BJ (cell line): ENCODE results near the gene E2F7. TPM values are rescaled to one million over a fixed set of nuclear protein-coding genes. Genes with fewer than 3 reads are reported as not detected.

Experiments
- CTCF ChIA-PET: fragments of 350-600 bp; formaldehyde crosslinking; extraction: SDS; loops from one replicate; lab custom pipeline; 2021; ENCODE audit warnings: antibody characterized with exemption, inconsistent platforms; lab: Yijun Ruan, JAX
- POLR2A ChIA-PET: fragments of 300-600 bp; sonication (Branson Sonifier 250); formaldehyde crosslinking; extraction: SDS; loops from one replicate; lab custom pipeline; 2021; ENCODE audit warnings: antibody characterized with exemption; lab: Charles Lee
- DNase-seq: peaks from one replicate; pipeline ENCODE4 v3.0.0-alpha.2; 2011; ENCODE audit warnings: low read depth
- H3K27me3 ChIP-seq: 2 replicates; pipeline ENCODE4 v1.6.0; 2011; ENCODE audit warnings: low read length; ENCODE audit not compliant: control insufficient read depth, insufficient read depth
- H3K36me3 ChIP-seq: 2 replicates; pipeline ENCODE4 v1.5.1; 2011; ENCODE audit warnings: low read length; ENCODE audit not compliant: control insufficient read depth, insufficient read depth
- H3K4me3 ChIP-seq: 2 replicates; pipeline ENCODE4 v1.5.1; 2011; ENCODE audit warnings: low read depth, mild to moderate bottlenecking, control low read depth, low read length
- polyA plus RNA-seq: library from polyadenylated mRNA; depleted of rRNA; stranded (reverse); fragments of >200 nt; gene quantifications from 2 replicates; pipeline ENCODE4 v1.2.3, GENCODE V29; 2011
- TF ChIP-seq, protein P1 (sequence below): IDR thresholded peaks from 2 replicates; pipeline ENCODE4 v1.5.1; 2011; ENCODE audit warnings: low read depth, mild to moderate bottlenecking, control low read depth, inconsistent platforms, low read length, moderate library complexity; ENCODE audit not compliant: insufficient read depth

E2F7 gene
- polyA plus RNA-seq, 1 experiment: 3.6 TPM

DNA sequence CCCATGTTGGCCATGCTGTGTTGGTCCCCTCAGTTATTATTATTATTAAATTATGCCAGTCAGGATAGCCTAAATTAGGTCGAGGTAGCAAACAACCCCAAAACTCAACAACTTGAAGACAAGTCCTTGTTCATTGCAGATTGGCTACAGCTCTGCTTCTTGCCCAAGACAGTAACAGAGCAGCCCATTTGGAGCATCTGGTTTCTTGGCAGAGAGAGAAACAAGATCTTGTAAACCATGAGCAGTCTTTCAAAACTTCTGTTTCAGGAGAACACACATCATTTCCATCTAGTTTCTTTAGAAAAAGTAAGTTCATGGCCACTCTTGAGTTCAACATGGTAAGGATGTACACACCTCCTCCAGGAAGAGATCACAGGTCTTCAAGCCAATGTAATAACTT, 52.3 kb downstream of the E2F7 start:
- CTCF ChIA-PET: interaction anchor here (0.8 to 2.0 kb wide), 4 partner anchors 8 to 391 kb away, joined by 3 to 9 read pairs (median 4); no protein-coding TSS in a partner anchor
- no peak for DNase-seq
- POLR2A ChIA-PET: no interaction called here

DNA sequence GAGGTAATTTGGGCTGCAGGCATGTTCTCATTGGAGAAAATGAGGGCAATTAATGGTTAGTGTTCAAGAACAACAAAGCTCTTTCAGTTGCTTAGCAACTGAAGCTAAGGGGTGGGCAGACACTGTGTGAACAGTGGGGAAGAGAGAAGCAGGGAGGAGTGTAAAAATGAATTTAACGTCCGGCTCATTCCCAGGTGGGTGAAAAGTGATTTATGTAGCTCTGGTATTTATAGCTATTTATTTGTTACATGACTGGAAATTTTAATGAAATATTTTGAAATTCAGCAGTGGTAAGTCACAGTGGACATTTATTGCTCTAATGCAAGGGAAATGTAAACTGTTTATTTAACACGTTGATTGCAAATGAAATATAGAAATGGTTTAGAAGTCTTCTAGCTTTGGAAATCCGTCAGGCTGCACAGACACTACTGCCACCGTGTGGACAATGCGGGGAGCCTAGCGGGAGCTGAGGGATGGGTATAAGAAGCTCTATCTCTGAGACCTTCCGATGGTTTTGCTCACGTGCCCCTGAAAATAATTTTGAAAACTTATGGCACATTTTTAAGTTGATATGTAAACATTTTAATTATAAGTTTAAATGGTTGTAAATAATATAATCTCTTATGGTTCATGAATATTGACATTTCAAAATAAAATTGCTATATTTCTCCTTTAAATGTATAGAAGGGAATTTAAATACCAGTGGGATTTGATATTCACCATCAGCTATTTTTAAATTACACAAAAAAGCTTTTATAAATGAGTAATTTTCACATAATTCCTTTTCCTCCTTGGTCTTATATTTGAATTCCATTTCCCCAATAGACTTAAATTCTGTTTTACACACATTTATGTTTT, 54.4 kb downstream of the E2F7 start:
- POLR2A ChIA-PET: no interaction called here
- DNase-seq: peak; percentile 22
- Histone ChIP-seq H3K4me3 (no peak overlapping the region), H3K27me3 (no peaks in the 10 kb centered on the region), H3K36me3 (no peaks in the 10 kb centered on the region)
- TF ChIP-seq, protein P1, sequence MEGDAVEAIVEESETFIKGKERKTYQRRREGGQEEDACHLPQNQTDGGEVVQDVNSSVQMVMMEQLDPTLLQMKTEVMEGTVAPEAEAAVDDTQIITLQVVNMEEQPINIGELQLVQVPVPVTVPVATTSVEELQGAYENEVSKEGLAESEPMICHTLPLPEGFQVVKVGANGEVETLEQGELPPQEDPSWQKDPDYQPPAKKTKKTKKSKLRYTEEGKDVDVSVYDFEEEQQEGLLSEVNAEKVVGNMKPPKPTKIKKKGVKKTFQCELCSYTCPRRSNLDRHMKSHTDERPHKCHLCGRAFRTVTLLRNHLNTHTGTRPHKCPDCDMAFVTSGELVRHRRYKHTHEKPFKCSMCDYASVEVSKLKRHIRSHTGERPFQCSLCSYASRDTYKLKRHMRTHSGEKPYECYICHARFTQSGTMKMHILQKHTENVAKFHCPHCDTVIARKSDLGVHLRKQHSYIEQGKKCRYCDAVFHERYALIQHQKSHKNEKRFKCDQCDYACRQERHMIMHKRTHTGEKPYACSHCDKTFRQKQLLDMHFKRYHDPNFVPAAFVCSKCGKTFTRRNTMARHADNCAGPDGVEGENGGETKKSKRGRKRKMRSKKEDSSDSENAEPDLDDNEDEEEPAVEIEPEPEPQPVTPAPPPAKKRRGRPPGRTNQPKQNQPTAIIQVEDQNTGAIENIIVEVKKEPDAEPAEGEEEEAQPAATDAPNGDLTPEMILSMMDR: peak; percentile 98
- CTCF ChIA-PET: interaction anchor here (0.6 to 3.2 kb wide), 48 partner anchors 8 to 394 kb away, joined by 3 to 32 read pairs (median 4); partner anchors contain the start of genes CSRP2 and ZDHHC17

More for the DNA sequence above, 52.3 kb downstream of the E2F7 start:
- TF ChIP-seq, protein P1: no peak
- Histone ChIP-seq H3K27me3 (no peaks in the 10 kb centered on the region), H3K4me3 (no peak overlapping the region), H3K36me3 (no peaks in the 10 kb centered on the region)

DNA sequence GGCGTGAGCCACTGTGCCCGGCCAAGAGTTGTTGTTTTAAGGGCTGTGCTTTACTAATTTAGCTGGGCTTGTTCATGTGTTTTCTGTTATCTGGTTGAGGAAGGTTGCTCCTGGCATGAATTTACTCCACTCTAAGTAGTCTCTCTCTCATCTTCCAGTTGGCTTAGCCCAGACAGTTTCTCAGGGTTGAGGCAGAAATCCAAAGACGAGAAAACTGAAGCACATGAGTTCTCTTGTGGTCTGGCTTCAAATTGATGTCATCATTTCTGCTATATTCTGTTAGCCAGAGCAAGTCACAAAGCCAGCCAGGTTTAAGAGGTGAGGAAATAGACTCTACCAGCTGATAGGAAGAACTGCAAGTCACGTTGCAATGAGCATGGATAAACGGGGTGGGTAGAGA, 57.9 kb downstream of the E2F7 start:
- no peak for DNase-seq
- no peaks in the 10 kb centered on the region; the same call in 1 of the 2 replicates for H3K27me3 ChIP-seq
- POLR2A ChIA-PET: no interaction called here
- no peak overlapping the region for H3K4me3 ChIP-seq
- CTCF ChIA-PET: interaction anchor here (1.0 to 1.5 kb wide), 2 partner anchors 13 to 24 kb away, joined by 3 to 5 read pairs; no protein-coding TSS in a partner anchor
- no peaks in the 10 kb centered on the region for H3K36me3 ChIP-seq
- TF ChIP-seq, protein P1: no peak

DNA sequence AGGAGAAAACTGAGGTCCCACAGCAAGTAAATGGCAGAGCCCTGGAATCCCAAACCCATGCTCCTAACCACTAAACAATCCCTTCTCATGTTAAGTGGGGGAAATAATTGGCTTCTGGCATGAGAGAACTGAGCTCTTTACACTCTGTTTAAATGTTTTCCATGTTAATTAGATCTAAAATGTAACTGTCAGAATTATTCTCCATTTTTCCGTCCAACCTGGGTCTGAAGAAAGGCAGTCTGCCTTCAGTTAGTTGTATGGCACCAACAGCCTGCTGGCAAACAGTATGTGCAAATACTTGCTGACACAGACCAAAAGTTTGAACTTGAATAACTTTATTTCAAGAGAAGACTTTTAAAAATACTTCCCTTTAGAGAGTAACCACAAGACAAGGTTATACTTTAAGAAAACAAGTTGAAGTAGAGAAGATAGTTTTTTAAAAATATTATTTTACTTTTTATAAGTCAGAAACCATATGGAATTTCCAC, 59.7 kb downstream of the E2F7 start:
- TF ChIP-seq, protein P1: no peak
- no peaks in the 10 kb centered on the region; the same call in 1 of the 2 replicates for H3K27me3 ChIP-seq
- no peak for DNase-seq
- H3K4me3 ChIP-seq: no peak overlapping the region
- no peaks in the 10 kb centered on the region for H3K36me3 ChIP-seq
- ChIA-PET CTCF (interaction anchor here (0.6 to 1.4 kb wide), 2 partner anchors 9 to 126 kb away, joined by 3 to 4 read pairs; no protein-coding TSS in a partner anchor), POLR2A (no interaction called here)

DNA sequence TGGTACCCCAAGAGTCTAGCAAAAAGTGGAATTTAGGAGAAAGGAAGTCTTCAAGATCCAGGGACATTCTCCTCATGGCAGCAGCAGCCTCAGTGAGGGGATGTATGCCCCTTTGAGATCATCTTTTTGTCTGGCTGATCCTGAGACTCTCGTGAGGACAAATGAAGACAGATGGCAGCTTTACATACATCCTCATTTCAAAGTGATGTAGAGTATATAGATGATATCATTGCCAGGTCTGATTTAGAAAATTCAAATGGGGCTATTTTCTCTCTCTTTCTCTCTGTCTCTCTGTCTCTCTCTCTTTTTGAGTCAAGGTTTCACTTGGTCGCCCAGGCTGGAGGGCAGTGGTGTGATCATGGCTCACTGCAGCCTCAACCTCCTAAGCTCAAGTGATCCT, 61.5 kb downstream of the E2F7 start:
- no peak for DNase-seq
- ChIA-PET POLR2A (no interaction called here), CTCF (no interaction called here)
- Histone ChIP-seq H3K27me3 (no peaks in the 10 kb centered on the region; the same call in 1 of the 2 replicates), H3K36me3 (no peaks in the 10 kb centered on the region), H3K4me3 (no peak overlapping the region)
- TF ChIP-seq, protein P1: no peak
